Measurements from ENCODE around the gene ACSS1. TPM values are rescaled to one million over a fixed set of nuclear protein-coding genes. Genes with fewer than 3 reads are reported as not detected.

Gene ACSS1
- total and polyA plus RNA-seq, 2 of the 8 experiments (the other 6 are each of a cell fraction or from before 2014, with no cell fraction given): 2.6 to 3.4 TPM

GRCh38 chr20:25030649-25031207 lies 27.2 kb downstream of the ACSS1 start:
- no peak overlapping the region for H2BK12ac ChIP-seq (ENCODE audit: low read depth, low read length)
- H3K23ac ChIP-seq (ENCODE audit: insufficient read length): no peak overlapping the region
- no peak overlapping the region for H3K18ac ChIP-seq (ENCODE audit: extremely low read depth, low read length)
- H3K27me3 ChIP-seq (replicated peaks in 1 of 4; ENCODE audit: control insufficient read depth in 3 of 4, extremely low read depth in 1 of 4, insufficient read depth in 3 of 4, low read length in 3 of 4): no peaks in the 10 kb centered on the region; a peak in 1 of 7 replicates
- no peaks in the 10 kb centered on the region for H3K79me1 ChIP-seq (ENCODE audit: low read depth, low read length)
- DNase-seq (ENCODE audit: low read depth in 1 of 2, low spot score in 2 of 2) (no peak), FAIRE-seq (no peak)
- H3K4me2 ChIP-seq (ENCODE audit: insufficient read depth in 1 of 2, low read depth in 2 of 2, low read length in 2 of 2): no peak overlapping the region
- TF ChIP-seq POLR2AphosphoS5 (IDR thresholded peaks at IDR 0.05; ENCODE audit: low read depth, low read length) (no peak), FOSL1 (IDR thresholded peaks at IDR 0.05; ENCODE audit: insufficient read depth, low read depth, low read length) (no peak), BCL11A (IDR thresholded peaks at IDR 0.05; ENCODE audit: low read depth in 2 of 2, low read length in 2 of 2) (no peak), CTCF (IDR thresholded peaks at IDR 0.05; ENCODE audit: control extremely low read depth in 1 of 3, insufficient read depth in 1 of 3, low read depth in 1 of 3, low read length in 3 of 3) (no peak)
- ChIA-PET POLR2A (ENCODE audit: partially characterized antibody) (no interaction called here), CTCF (ENCODE audit: partially characterized antibody) (interaction anchor here (0.7 to 1.1 kb wide), 2 partner anchors 16 to 46 kb away, joined by 3 read pairs; no protein-coding TSS in a partner anchor)
- H4K8ac ChIP-seq (ENCODE audit: extremely low read depth, insufficient read depth, low read length): no peak overlapping the region
- no peak overlapping the region for H3K4ac ChIP-seq (replicated peaks; ENCODE audit: insufficient read length, low read depth, low read length)
- H3K56ac ChIP-seq (replicated peaks; ENCODE audit: insufficient read length, low read depth, low read length): no peak overlapping the region
- no peak overlapping the region for H2BK5ac ChIP-seq (ENCODE audit: low read depth, low read length)
- no peak overlapping the region for H2BK20ac ChIP-seq (ENCODE audit: low read length)
- no peak overlapping the region for H2BK15ac ChIP-seq (ENCODE audit: low read length)
- H2AFZ ChIP-seq (ENCODE audit: low read length): no peak overlapping the region
- peaks cover 0 to 5% of the 10 kb centered on the region in 2 experiments; a peak in 1 of 4 replicates for H3K9me3 ChIP-seq (ENCODE audit: insufficient read depth in 2 of 2, low read depth in 1 of 2, low read length in 1 of 2)
- H3K4me1 ChIP-seq (replicated peaks in 1 of 4; ENCODE audit: control insufficient read depth in 3 of 4, insufficient read depth in 4 of 4, low read length in 3 of 4): peaks cover 0 to 5% (median 1%) of the 10 kb centered on the region in 4 experiments; a peak in 3 of 7 replicates
- H3K36me3 ChIP-seq (ENCODE audit: control insufficient read depth in 2 of 4, insufficient read depth in 4 of 4, low read length in 3 of 4): no peaks in the 10 kb centered on the region
- no peak overlapping the region for H4K5ac ChIP-seq (ENCODE audit: insufficient read length, low read depth, low read length)
- H2BK120ac ChIP-seq (replicated peaks; ENCODE audit: low read depth, low read length): no peak overlapping the region
- H3K23me2 ChIP-seq (ENCODE audit: low read depth, low read length): no peaks in the 10 kb centered on the region
- no peak overlapping the region for H3K14ac ChIP-seq (ENCODE audit: insufficient read length)
- H3K4me3 ChIP-seq (ENCODE audit: extremely low read depth in 1 of 4, insufficient read depth in 2 of 4, low read depth in 3 of 4, low read length in 4 of 4): no peak overlapping the region
- H3K27ac ChIP-seq (ENCODE audit: low read depth, low read length): no peak overlapping the region
- no peak overlapping the region for H2AK5ac ChIP-seq (ENCODE audit: low read depth, low read length)
- 95% methylated on average over 8 of the region's 8 CpGs; no CpG with 5 or more reads in 1 of the 2 experiments for WGBS, 2 experiments (ENCODE audit: extremely low coverage in 1 of 2, insufficient coverage in 1 of 2, insufficient read length in 1 of 2, insufficient replicate concordance in 2 of 2, low coverage in 1 of 2, low lambda C conversion rate in 2 of 2, missing lambda C conversion rate in 1 of 2)
- H3K9ac ChIP-seq (replicated peaks in 1 of 4; ENCODE audit: extremely low read depth in 1 of 4, low read depth in 3 of 4, low read length in 3 of 4): no peak overlapping the region
- H4K20me1 ChIP-seq (replicated peaks in 1 of 2; ENCODE audit: control insufficient read depth in 1 of 2, insufficient read depth in 2 of 2, low read length in 2 of 2): no peaks in the 10 kb centered on the region
- H4K91ac ChIP-seq (replicated peaks; ENCODE audit: insufficient read length, low read length): no peak overlapping the region
- no peaks in the 10 kb centered on the region for H3K79me2 ChIP-seq (ENCODE audit: control insufficient read depth in 1 of 2, insufficient read depth in 2 of 2, low read length in 2 of 2)
